Mucosa of descending colon (tissue), 3 donors: Measurements from ENCODE around the gene CNIH3. TPM values are rescaled to one million over a fixed set of nuclear protein-coding genes. Genes with fewer than 3 reads are reported as not detected.

Source experiments
- ATAC-seq: fragments of 200-7000 bp; cut with Tn5 transposase; one replicate; pipeline ENCODE4 v1.9.1; 2020; ENCODE audit warnings: mild to moderate bottlenecking, moderate library complexity
- DNase-seq, 3 donors: peaks; one replicate each; pipeline ENCODE4 v3.0.0-alpha.2; 2020
- H3K36me3 ChIP-seq: fragments of 200-600 bp; one replicate; pipeline ENCODE4 v1.8.0; 2021; ENCODE audit warnings: low read depth, mild to moderate bottlenecking
- H3K4me1 ChIP-seq: fragments of 200-600 bp; one replicate; pipeline ENCODE4 v1.8.0; 2021; ENCODE audit warnings: low read depth, mild to moderate bottlenecking
- H3K4me3 ChIP-seq: fragments of 200-600 bp; one replicate; pipeline ENCODE4 v1.8.0; 2021; ENCODE audit warnings: mild to moderate bottlenecking
- H3K9me3 ChIP-seq: fragments of 200-600 bp; one replicate; pipeline ENCODE4 v1.8.0; 2021; ENCODE audit warnings: mild to moderate bottlenecking
- intact Hi-C, 2 donors: fragments of 100-400 bp; cut with DNase I in 1 of 2; cut with micrococcal nuclease in 1 of 2; formaldehyde crosslinking; loops; one replicate each; pipeline versions ENCODE4 v1.11.0 to v1.11.1; 2022; cut with DNase I, micrococcal nuclease
- total RNA-seq, 3 donors: library from RNA; stranded (reverse); fragmentation: NEBNext Ultra II Directional in 2 of 3; extraction: Animal tissue kit (Norgen Biotek cat#: 25700) in 2 of 3; gene quantifications; one replicate each; pipeline versions ENCODE4 v1.2.1 to v1.2.4, GENCODE V29; 2021 to 2023
- TF ChIP-seq, protein P1 (sequence below): fragments of 200-600 bp; IDR thresholded peaks from one replicate; pipeline ENCODE4 v1.8.0; 2022; ENCODE audit warnings: antibody characterized with exemption, mild to moderate bottlenecking
- donor health status: DM: no; HTN: no; CAD: no; lungs with moderate emphysema.
- donor health status: DM: no; HTN: no; CAD: no.
- donor health status: DM: no; HTN: yes; CAD: no.

The CNIH3 gene
- total RNA-seq, 3 donors from 2014 or later: 1.0 to 2.5 (median 1.1) TPM

DNA sequence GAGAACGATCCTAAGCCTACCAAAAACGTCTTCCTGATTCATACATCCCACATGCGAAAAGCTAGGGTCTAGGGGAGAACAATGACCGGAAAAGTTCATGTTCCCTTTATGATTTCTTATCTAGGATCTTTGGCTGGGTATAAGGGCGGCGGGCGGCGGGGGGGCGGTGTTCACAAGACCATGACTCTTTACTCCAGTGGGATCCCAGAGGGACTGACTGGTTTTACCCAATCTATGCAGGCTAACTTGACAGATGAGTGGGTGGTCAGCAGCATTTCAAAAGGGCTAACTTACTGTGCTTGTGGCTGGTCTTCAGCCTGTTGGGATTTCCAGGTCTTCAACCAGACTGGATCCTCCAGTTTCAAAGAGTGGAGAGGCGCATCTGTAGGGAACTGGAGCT is 40.3 kb downstream of the CNIH3 start:
- DNase-seq (no peak), ATAC-seq (no peak)
- TF ChIP-seq, protein P1, sequence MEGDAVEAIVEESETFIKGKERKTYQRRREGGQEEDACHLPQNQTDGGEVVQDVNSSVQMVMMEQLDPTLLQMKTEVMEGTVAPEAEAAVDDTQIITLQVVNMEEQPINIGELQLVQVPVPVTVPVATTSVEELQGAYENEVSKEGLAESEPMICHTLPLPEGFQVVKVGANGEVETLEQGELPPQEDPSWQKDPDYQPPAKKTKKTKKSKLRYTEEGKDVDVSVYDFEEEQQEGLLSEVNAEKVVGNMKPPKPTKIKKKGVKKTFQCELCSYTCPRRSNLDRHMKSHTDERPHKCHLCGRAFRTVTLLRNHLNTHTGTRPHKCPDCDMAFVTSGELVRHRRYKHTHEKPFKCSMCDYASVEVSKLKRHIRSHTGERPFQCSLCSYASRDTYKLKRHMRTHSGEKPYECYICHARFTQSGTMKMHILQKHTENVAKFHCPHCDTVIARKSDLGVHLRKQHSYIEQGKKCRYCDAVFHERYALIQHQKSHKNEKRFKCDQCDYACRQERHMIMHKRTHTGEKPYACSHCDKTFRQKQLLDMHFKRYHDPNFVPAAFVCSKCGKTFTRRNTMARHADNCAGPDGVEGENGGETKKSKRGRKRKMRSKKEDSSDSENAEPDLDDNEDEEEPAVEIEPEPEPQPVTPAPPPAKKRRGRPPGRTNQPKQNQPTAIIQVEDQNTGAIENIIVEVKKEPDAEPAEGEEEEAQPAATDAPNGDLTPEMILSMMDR: no peak
- Histone ChIP-seq H3K4me1 (no peaks in the 10 kb centered on the region), H3K9me3 (no peaks in the 10 kb centered on the region), H3K4me3 (no peak overlapping the region), H3K36me3 (no peaks in the 10 kb centered on the region)
- intact Hi-C loops: no loop called here

DNA sequence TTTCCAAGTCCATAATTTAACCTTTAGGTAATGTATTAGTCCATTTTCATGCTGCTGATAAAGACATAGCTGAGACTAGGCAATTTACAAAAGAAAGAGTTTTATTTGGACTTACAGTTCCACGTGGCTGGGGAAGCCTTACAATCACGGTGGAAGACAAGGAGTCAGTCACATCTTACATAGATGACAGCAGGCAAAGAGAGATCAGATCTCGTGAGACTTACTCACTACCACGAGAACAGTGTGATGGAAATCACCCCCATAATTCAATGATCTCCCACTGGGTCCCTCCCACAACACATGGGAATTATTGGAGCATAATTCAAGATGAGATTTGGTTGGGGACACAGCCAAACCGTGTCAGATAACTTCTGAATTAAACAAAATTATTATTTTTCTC is 44.0 kb downstream of the CNIH3 start:
- no peaks in the 10 kb centered on the region for H3K36me3 ChIP-seq
- intact Hi-C loops: no loop called here
- H3K4me1 ChIP-seq: no peaks in the 10 kb centered on the region
- TF ChIP-seq, protein P1: no peak
- DNase-seq (no peak), ATAC-seq (no peak)
- no peaks in the 10 kb centered on the region for H3K9me3 ChIP-seq
- H3K4me3 ChIP-seq: no peak overlapping the region

DNA sequence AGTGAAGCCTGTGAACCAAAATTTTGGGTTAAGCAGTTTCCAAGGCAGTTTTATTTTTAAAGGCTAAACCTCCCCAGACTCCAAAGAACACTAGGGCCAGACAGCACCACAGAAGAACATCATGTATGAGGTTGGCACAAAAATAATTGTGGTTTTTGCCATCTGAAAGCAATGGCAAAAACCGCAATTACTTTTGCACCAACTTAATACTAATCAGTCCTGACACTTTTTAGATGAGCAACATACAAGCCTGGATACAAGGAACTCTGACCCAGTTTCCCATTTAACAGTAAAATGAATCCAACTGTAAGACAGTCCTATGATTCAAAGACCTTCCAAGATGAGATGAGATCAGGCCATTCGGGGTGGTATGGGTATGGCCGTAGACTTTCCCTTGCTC is 46.8 kb downstream of the CNIH3 start:
- DNase-seq: no peak
- H3K36me3 ChIP-seq: no peaks in the 10 kb centered on the region
- ATAC-seq: no peak
- H3K9me3 ChIP-seq: no peaks in the 10 kb centered on the region
- H3K4me3 ChIP-seq: no peak overlapping the region
- no peaks in the 10 kb centered on the region for H3K4me1 ChIP-seq
- TF ChIP-seq, protein P1: no peak
- intact Hi-C loops: no loop called here

DNA sequence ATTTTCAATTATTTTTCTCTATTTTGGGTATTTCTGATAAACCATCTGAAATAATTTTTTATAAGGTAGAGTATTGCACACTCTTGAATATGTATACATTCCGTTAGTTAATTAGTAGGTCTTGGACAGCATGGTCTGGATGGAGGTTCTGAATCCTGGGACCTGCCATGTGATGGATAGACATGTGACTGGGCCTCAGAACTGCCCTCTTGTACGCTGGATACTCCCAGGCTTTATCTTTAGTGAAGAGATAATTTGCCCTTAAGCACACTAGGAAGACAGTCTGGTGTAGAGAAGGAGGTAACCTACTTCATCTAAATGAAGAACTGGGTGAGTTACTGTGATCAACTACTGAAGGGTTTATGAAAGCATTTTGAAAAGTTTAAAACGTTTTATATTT is 48.9 kb downstream of the CNIH3 start:
- DNase-seq (no peak), ATAC-seq (no peak)
- H3K4me1 ChIP-seq: no peaks in the 10 kb centered on the region
- H3K4me3 ChIP-seq: no peak overlapping the region
- H3K9me3 ChIP-seq: no peaks in the 10 kb centered on the region
- intact Hi-C loops: no loop called here
- TF ChIP-seq, protein P1: no peak
- no peaks in the 10 kb centered on the region for H3K36me3 ChIP-seq

DNA sequence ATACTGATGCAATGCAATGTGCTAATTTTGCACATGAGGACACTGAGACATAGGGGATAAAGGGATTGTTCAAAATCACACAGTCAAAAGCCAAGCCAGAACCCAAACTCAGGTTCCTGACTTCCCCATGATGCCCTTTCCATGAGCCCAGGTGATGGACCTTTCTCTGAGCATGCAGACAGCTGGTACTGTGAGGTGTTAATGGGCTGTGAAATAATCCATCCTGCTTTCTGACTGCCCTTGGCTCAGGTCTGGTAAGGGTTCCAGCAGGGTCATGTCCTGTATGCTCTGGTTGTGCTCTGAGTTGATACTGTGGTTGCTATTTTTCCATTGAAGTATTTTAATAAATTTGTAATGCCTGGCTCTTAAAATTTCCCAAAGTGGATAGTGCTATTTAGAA is 50.0 kb downstream of the CNIH3 start:
- no peaks in the 10 kb centered on the region for H3K9me3 ChIP-seq
- H3K36me3 ChIP-seq: no peaks in the 10 kb centered on the region
- intact Hi-C loops: no loop called here
- TF ChIP-seq, protein P1: no peak
- H3K4me1 ChIP-seq: no peaks in the 10 kb centered on the region
- no peak overlapping the region for H3K4me3 ChIP-seq
- DNase-seq (no peak), ATAC-seq (no peak)

DNA sequence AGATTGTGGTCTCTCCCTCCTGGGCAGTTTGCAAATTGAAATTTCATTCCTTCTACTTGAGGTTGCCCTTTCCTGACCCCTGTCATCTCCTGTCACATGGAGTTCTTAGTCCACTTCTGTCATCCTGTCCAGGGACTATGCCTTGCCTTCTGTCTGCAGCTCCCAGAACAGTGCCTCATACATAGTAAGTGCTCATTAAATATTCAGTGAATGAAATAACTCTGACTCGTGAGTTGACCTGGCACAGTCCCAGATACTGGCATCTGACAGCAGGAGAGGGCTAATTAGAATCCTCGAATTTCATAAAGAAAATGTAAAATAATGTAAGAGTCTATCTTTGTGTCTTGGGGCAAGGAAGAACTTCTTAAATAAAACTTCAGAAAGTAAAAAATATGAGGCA is 50.8 kb downstream of the CNIH3 start:
- H3K9me3 ChIP-seq: no peaks in the 10 kb centered on the region
- H3K4me1 ChIP-seq: no peaks in the 10 kb centered on the region
- intact Hi-C loops: no loop called here
- TF ChIP-seq, protein P1: no peak
- ATAC-seq: no peak
- no peak for DNase-seq
- no peak overlapping the region for H3K4me3 ChIP-seq
- no peaks in the 10 kb centered on the region for H3K36me3 ChIP-seq
